HG03025 (cell line): ENCODE measurements around the gene AMFR.

Experiments used
- ATAC-seq: cut with Tn5 transposase; IDR thresholded peaks from one replicate; pipeline ENCODE4 v1.9.1; 2021; ENCODE audit warnings: mild to moderate bottlenecking, moderate library complexity; ENCODE audit not compliant: unreplicated experiment, low FRiP score

The AMFR gene

DNA sequence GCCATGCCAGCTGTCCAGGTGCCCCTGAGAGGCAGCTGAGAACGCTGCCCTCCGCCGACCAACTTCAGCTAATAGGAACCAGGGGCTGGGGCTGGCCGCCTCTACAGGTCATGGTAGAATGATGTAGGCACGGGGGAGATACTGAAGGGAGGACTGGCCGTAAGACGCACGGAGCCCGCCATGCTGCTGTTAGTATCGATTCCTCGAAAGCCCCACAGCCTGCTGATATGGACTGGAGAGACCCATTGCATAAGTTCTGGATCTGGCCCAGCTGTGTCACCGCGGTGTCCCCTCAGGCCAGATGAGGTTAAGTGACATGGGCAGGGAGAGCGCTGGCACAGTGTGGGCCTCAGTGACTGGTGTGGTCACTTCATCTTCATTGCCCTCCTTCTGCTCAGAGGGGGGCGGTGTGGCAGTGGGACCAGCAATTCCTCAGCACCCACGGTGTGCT, 75.6 kb downstream of the AMFR start:
- ATAC-seq, result no peak

DNA sequence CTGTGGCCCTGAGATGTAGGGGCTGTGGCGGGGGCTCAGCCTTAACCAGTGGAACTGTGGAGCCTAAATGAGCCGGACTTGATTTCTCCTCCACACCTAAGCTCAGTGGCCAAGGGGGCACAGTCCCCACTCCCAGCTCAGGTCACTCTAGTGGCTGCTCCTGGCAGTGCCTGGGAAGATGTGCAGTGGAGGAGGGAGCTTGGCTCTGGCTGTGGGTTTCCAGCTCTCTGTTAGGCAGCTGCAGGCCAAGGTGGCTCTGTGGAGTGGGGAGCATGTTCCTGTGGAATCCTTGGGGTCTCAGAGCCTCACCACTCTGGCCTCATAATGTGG, 76.3 kb downstream of the AMFR start:
- no peak for ATAC-seq

DNA sequence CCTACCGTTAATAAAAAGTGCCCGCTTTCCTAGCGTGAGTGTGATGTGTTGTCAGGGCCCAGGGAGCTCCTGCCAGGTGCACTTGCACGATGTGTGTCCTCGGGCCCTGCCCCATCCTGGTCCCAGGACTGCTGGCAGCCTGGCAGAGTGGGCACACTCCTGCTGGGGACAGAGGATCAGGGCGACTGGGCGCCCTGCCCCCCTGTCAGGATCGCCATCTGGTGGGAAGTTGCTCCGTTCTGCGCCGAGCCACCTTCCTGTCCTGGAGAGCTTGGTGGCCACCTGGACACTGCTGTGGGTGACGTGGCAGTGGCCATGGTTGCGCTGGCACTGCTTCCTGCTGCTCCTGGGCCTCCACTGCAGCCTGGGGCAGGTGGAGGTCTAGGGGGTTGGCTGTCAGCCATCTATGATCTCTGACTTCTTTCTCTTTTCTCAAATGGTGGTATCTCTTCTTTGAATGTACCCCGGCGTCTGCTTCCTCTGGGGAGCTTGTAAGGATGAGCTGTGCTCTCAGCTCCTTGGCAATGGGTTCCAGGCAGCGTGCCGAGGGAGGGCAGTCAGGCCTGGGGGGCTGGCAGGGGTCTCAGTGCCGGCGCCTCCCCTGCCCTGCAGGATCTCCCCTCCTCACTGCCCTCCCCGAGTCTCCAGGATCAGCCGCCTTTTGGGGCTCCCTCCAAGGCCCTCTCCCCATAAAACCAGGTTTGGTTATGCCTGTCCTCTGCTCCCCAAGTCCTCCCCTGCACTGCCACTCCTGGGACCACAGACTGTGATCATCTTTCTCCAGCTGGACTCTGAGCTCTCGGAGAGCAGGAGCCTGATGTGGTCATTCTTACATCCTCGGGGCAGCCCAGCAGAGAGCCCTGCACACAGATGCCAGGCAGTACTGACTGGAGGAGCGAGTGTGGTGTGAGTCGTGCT, 76.9 kb downstream of the AMFR start:
- ATAC-seq, result no peak

DNA sequence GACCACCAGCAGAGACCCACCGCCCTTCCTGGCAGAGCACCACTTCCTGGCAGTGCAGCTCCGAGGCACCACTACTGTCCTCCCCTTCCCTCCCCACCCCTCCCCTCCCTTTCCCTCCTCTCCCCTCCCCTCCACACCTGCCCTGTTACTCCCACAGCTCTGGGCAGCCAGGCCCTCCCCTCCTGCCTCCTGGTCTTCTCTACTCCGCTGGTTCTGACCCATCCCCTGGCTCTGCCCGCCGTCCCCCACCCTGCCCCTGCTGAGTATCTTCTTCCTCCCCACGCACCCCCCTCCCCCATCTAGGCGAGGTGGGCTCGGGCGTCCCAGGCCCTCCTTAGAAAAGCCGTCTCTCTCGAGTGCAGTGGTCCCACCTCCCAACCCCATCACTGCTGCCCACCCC, 77.7 kb downstream of the AMFR start:
- ATAC-seq, result no peak

DNA sequence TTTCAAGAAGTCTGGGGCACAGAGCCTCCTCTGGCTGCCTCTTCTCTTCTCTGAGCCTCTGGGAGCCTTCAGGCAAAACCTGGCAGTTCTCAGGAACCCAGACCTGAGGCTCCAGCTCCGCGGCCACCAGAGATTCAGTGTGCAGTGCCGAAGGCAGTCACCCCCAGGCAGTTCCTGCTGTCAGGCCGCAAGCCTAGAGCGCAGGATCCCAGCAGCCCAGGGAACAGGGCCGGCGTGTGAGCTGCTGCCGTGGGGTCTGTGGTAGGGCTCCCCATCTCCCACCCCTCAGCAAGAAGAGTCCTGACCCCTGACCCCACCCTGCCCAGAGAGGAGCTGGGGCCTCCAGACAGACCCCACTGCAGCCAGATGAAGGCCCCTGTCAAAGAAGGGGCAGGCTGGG, 78.2 kb downstream of the AMFR start:
- ATAC-seq, result no peak

DNA sequence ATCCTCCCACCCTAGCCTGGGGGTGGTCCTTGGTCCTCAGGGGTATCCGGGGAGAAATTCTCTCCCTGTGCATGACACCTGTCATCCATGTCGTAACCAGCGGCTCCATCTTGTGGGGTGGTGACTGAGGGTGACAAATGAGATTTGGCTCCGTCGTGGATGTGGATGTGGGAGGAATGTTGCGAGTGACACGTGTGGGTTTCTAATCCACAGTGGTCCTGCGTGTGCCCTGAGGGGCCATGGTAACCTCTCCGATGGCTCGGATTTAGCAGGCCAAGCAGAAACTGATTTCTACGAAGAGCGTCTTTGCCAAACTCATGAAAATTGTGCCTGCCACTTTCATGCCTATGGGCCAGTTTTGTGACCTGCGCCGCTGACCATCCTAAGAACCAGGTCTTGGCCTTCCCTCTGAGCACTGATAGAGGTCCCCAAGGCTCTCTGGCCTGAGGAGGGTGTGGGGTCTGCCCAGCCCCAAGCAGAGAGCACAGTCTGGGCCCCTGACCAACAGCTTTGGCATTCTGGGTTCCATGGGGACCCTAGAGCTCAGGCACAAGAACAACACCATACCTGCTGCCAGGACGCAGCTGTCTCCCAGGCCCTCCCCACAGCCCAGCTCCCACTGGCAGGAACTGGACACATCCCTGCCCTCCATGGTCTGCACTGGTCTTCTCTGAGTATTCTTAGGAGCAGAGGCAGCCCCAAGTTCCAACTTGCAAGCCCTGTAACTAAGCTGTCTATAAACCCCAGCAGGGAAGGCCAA, 79.0 kb downstream of the AMFR start:
- ATAC-seq, result no peak

DNA sequence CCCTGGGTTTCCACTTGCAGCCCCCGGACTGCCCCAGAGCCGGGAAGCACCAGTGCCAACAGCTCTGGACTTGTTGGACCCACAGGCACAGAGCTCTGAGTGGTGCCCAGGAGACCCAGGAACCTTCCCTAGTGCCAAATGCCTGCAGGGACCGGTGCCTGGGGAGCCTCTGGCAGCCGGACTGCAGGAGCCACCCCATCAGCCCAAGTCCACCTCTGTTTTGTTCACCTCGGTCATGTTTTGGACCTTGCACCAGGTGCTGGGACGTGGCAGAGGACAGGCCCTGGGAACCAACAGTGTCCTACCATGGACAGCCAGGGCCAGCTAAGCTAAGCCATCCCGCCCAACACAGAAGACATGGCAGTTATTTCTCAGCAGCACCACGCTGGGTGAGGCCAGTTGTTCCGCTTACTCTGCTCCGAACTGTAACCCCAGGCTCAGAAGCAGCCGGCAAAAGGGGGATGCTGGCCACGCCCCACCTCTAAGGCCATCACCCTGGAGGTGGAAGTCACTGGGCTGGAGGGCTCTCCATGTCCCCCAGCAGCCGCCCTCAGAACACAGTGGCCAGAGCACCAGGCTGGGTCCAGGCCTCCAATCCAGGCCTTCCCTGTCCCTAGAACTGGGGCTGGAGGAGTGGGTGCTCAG, 79.8 kb downstream of the AMFR start:
- ATAC-seq, result no peak

DNA sequence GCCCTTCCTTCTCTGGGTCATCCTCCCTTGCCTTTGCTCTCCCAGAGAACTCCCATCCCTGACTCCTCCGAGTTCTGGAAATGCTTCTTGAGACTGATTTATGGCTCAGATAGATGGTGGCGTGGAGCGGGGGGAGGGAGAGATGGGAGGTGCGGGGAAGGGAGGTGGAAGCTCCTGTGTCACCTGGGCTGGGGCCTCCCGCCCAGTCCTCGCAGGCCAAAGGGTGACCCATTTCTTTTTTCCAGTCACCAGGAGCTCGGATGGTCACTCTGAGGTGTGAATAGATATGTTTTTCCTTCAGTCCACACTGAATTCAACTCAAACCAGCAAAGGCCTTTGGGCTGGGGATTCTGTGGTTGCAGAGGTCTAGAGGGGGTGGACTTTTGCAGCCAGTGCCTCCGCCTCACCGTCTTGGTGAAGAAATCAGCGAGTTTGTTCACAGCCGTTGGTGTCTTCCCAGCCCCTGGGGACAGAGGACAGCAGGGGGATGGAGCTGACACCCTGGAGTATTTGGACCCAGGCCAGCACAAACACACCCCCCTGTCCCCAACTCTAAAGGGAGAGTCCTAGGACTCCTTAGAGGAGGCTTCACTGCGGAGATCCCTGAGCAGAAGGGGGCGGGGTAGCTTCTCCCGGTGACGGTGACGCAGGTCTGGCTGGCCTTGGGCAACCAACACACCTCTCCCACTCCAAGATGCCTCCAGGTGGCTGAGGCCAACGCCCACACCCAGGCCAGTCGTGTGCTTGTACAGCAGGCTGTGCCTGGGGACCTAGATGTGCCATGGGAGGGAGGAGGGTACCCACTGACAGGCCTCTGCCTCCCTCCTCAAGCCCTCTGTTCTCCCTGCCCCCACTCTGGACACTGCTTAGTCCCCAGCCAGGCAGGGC, 80.6 kb downstream of the AMFR start:
- ATAC-seq, result no peak

DNA sequence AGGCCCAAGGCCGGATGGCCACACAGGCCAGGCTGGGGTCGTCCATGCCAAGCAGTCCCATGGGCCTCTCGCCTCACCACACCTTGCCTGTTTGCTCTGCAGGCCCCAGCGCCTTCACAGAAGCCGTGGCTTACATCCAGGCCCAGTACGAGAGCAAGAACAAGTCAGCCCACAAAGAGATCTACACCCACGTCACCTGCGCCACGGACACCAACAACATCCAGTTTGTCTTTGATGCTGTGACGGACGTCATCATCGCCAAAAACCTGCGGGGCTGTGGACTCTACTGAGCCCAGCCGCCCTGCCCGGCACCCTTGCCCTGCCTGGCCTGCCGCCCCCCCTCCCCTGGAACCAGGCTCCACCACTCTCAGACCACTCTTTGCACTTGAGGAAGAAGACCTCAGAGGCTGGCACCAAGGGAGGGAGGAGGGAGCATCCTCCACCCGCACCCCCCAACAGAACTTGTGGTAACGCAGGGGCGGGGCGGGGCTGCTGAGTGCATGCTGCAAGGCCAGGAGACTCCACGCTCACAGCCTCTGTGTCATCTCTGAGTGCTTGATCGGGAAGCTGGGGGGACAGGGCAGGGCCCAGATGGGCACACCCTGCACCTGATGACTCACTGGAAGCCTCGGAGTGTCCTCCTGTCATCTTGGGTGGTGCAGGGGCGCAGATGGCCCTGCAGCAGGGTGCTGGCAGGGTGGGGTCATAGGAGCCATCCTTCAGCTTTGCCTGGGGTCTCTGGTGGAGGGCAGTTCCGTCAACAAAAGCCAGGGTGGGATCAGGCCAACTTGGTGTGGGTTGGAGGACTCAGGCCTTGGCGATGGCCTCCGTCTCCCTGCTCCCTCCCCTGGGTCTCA, 81.5 kb downstream of the AMFR start:
- no peak for ATAC-seq

DNA sequence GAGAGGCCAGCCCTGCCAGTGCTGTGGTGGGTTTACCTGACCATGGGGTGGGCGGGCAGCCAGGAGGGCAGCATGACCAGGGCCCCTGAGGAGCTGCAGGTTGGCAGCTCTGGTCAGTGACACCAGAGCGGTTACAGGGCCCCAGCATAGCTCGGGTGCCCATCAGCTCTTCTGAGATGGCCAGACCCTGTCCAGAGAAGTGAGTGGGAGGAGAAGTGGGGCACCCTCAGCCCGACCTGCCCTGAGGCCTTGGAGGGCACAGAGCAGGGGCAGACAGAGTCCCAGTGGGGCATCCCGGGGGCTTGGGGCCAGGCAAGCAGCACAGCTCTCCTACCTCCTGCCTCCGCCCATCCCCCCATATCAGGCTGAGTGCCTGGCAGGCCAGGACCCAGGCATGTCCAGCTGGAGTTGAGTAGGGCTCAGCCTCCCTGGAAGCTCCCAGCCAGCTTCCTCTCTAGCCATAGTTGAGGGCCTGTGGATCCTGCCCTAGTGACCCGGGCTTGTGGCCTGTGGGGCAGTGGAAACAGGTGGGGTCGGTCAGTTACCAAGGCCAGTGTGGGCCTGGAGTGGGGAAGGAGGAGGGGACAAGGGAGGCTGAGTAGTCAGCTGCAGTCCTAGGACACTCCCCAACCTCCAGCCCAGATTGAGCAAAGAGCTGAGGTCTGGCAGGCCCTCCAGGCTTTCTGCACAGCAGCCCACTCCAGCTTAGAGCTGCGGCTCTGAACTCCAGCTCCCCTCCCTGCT, 83.5 kb downstream of the AMFR start:
- ATAC-seq, result no peak

DNA sequence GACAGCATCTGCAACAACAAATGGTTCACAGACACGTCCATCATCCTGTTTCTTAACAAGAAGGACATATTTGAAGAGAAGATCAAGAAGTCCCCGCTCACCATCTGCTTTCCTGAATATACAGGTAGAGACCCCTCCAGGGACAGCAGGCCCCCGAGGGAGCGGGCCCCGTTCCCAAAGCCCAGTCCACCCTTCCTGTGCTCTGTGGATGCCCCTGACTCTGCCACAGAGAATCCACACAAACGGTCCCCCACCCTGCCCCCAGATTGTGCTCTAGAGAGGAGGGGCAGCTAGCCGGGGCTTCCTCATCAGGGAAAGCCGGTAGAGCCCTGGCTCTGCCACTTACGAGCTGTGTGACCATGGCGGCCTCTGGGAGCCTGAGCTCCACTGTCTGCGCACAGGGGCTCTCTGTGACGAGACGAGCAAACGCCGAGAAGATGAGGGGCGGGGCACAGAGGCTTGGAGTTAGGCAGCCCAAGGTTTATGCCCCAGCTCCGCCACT, 84.4 kb downstream of the AMFR start:
- no peak for ATAC-seq

DNA sequence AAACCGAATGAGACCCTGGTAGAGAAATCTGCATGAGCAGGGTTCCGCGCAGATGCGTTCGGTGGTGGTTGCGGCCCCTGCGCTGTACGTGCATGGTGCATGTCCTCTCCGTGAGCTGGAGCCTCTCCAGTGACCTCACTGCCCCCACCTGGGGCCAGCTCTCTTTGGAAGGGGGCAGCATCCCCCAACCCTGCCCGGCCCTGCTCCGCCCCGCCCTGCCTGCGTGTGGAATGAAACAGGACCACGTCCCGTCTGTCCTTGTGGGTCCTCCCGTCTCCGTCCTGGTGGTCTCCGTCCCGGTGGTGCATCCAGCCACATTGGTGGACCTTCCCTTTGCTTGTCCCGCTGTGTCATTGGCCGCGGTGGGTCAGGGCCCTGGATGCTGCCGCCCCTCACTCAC, 84.9 kb downstream of the AMFR start:
- ATAC-seq, result no peak

DNA sequence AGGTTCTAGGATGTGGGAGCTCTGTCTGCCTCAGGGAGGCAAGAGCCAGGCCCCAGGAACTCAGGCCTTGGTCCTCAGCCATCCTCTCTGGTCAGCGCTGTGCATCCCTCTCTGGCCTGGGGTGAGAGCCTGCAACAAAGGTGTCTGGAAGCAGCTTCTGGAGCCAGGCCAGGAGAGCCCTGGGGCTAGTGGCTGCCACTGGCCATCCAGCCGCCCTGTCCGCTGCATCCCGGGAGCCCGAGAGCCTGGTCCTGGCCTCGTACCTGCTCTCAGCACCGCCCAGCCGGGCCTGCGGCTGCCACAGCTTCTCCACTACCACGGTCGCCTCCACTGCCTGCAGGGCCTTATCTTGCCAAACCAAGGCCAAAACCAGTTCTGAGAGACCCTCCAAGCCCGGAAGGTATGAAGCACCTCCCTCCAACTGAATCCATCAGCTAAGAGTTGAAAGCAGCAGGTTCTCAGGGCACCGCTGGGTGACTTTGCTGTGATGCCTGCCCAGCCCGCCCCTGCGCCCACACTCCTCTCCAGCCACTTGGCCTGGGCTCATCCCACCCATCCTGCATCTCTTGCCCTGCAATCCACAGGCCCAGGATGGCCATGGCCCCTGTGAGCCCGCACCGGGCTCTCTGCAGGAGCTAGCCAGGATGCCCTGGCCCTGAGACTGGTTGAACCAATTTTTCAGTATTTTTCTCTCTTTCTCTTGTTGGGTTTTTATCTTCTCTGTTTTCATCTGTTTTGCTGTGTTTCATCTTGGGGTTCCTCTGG, 85.7 kb downstream of the AMFR start:
- ATAC-seq, result no peak

DNA sequence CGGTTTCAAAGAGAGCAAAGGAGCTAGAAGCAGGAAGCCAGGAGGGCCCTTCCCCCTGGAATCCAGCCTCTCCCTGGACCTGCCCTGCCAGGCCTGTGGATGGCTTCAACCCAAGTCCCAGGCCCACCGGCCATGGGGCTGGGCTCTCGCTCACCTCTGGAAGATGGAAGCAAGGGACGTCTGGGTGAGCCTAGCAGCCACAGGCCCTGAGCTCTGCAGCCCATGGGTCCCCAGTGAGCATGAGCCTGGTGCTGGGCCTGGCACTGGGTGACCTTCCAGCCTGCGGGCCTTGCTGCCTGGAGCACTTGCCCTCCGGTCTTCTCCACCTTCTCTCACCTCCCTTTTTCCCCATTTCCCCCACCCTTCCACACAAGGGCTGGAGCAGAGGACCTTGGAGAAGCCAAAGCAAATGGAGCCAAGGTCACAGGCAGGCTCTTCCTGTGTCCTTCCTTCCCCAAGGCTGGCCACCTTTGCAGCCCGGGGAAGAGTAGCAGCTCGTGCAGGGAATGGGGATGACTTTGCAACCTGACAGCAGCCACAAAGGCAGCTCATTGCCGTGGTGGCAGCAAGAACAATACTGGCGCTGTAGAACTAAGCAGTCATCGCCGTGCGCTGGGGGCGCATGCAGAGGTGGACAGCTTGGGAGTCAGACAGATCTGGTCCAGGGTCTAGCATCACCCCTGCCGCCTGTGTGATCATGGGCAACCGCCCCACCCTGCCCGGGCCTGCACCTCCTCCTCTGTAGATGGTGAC, 86.6 kb downstream of the AMFR start:
- ATAC-seq, result no peak

DNA sequence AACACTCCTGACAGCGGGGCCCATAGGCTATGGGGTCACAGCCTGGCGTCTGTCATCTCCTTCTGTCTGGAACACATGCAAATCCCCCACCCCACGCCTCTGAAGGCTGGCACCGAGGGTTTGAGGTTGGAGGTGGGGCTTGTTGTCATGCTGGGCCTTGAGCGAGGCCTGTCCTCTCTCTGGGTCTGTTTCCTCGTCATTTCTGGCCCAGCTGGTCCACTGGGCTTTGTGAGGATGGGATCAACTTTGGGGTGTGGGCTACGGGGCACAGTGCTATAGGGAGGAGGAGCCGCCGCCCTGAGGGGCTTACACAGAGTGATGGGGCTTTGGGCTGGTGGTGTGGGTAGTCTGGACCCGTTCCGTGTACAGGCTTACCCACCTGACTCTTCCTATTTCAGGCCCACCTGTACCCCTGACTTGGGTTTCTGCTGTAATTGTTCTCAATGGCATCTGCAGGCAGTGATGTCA, 87.5 kb downstream of the AMFR start:
- no peak for ATAC-seq

DNA sequence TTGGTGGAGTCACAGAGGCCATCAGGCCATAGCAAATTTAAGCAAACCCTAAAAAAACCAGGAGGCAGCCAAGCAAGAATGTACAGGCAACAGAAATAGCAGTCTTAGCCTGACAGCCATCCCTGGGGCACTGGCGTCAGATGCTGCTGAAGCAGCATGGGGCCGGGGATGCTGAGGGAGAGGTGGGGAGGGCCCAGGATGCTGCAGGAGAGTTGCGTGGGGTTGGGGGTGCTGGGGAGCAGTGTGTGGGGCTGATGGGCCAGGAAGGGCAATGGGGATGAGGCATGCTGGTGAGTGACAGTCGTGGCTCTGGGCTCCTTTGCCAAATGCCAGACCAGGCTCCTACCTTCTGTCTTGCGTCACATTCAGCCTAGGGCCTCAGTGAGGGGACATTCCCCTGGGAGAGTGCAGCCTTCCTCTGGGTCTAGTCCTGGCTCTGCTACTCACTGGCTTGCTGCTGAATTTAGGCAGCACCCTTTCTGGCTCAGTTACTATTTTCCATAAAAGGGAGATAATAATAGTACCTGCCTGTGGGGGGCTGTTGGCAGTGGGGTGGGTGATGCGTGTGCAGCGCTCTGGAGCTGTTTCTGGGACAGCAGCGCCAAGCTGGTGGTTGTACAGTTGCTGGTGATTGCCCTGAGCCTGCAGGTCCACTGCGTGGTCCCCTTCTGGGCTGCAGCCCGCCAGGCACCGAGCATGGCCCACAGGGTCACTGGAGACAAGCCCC, 88.1 kb downstream of the AMFR start:
- no peak for ATAC-seq
